Stomach smooth muscle (tissue), 2 donors: ENCODE data around the gene EIF3F.
"Not testable (repeated sequence)": the region's sequence is repeated elsewhere in the genome, so short reads cannot be mapped to it uniquely, and the experiment has no call there.

Source experiments
- H3K27ac ChIP-seq: one replicate; pipeline ENCODE4 v1.7.0; 2013; ENCODE audit warnings: mild to moderate bottlenecking, low read length, inconsistent platforms
- H3K27me3 ChIP-seq, 2 donors: one replicate each; pipeline ENCODE4 v1.7.0; 2013; ENCODE audit warnings: low read length in 2 of 2; ENCODE audit not compliant: insufficient read depth in 2 of 2, control insufficient read depth in 1 of 2
- H3K36me3 ChIP-seq, 2 donors: one replicate each; pipeline ENCODE4 v1.7.0; 2013; ENCODE audit warnings: low read length in 2 of 2; ENCODE audit not compliant: control insufficient read depth in 2 of 2, insufficient read depth in 2 of 2
- H3K4me1 ChIP-seq: one replicate; pipeline ENCODE4 v1.7.0; 2013; ENCODE audit warnings: low read length; ENCODE audit not compliant: control insufficient read depth, insufficient read depth
- H3K4me3 ChIP-seq, 2 donors: one replicate each; pipeline ENCODE4 v1.7.0; 2013; ENCODE audit warnings: low read length in 2 of 2
- H3K9ac ChIP-seq, 2 donors: one replicate each; pipeline ENCODE4 v1.7.0; 2013; ENCODE audit warnings: low read length in 2 of 2, mild to moderate bottlenecking in 1 of 2
- H3K9me3 ChIP-seq, 2 donors: one replicate each; pipeline ENCODE4 v1.7.0; 2013; ENCODE audit warnings: low read length in 2 of 2; ENCODE audit not compliant: control insufficient read depth in 2 of 2
- donor health status: healthy.
- donor health status: Pancreatic carcinoma.

The EIF3F gene

GRCh38 chr11:7968686-7969085 is 18.5 kb upstream of the EIF3F start:
- Histone ChIP-seq H3K9ac (no peak overlapping the region), H3K4me3 (no peak overlapping the region), H3K27ac (no peak overlapping the region), H3K36me3 (no peaks in the 10 kb centered on the region), H3K9me3 (no peaks in the 10 kb centered on the region), H3K4me1 (no peaks in the 10 kb centered on the region), H3K27me3 (no peaks in the 10 kb centered on the region)

GRCh38 chr11:7969756-7970646 is 17.1 kb upstream of the EIF3F start:
- Histone ChIP-seq H3K9ac (no peak overlapping the region), H3K27ac (no peak overlapping the region), H3K36me3 (no peaks in the 10 kb centered on the region), H3K9me3 (no peaks in the 10 kb centered on the region), H3K27me3 (no peaks in the 10 kb centered on the region), H3K4me1 (no peaks in the 10 kb centered on the region), H3K4me3 (no peak overlapping the region)

GRCh38 chr11:7971846-7972245 is 15.3 kb upstream of the EIF3F start:
- H3K27me3 ChIP-seq: no peaks in the 10 kb centered on the region
- H3K4me3 ChIP-seq: no peak overlapping the region
- no peak overlapping the region for H3K27ac ChIP-seq
- no peaks in the 10 kb centered on the region for H3K36me3 ChIP-seq
- H3K4me1 ChIP-seq: no peaks in the 10 kb centered on the region
- no peak overlapping the region for H3K9ac ChIP-seq
- no peaks in the 10 kb centered on the region for H3K9me3 ChIP-seq

- Histone ChIP-seq H3K27ac (no peak overlapping the region), H3K4me1 (no peaks in the 10 kb centered on the region), H3K9me3 (no peaks in the 10 kb centered on the region), H3K27me3 (no peaks in the 10 kb centered on the region), H3K36me3 (no peaks in the 10 kb centered on the region), H3K4me3 (no peak overlapping the region), H3K9ac (no peak overlapping the region)
Observed at GRCh38 chr11:7973011-7973410, 14.1 kb upstream of the EIF3F start.

GRCh38 chr11:7974668-7975067 is 12.5 kb upstream of the EIF3F start:
- Histone ChIP-seq H3K27me3 (no peaks in the 10 kb centered on the region), H3K4me1 (no peaks in the 10 kb centered on the region), H3K4me3 (no peak overlapping the region)

GRCh38 chr11:7977232-7977917 is 9.8 kb upstream of the EIF3F start:
- no peaks in the 10 kb centered on the region for H3K27me3 ChIP-seq
- no peak overlapping the region for H3K9ac ChIP-seq
- H3K9me3 ChIP-seq: no peaks in the 10 kb centered on the region
- no peaks in the 10 kb centered on the region for H3K4me1 ChIP-seq
- H3K4me3 ChIP-seq: no peak overlapping the region
- no peaks in the 10 kb centered on the region for H3K36me3 ChIP-seq
- H3K27ac ChIP-seq: no peak overlapping the region

More at GRCh38 chr11:7974668-7975067, 12.5 kb upstream of the EIF3F start:
- H3K36me3 ChIP-seq: no peaks in the 10 kb centered on the region
- H3K27ac ChIP-seq: no peak overlapping the region
- H3K9me3 ChIP-seq: no peaks in the 10 kb centered on the region
- no peak overlapping the region for H3K9ac ChIP-seq

GRCh38 chr11:7981619-7982157 is 5.4 kb upstream of the EIF3F start:
- Histone ChIP-seq H3K9me3 (no peaks in the 10 kb centered on the region), H3K27me3 (no peaks in the 10 kb centered on the region), H3K27ac (no peak overlapping the region)

GRCh38 chr11:7982582-7983119 is 4.5 kb upstream of the EIF3F start:
- no peak overlapping the region for H3K9ac ChIP-seq
- peaks cover under 1% of the 10 kb centered on the region for H3K4me1 ChIP-seq

More at GRCh38 chr11:7981619-7982157, 5.4 kb upstream of the EIF3F start:
- H3K4me1 ChIP-seq: no peaks in the 10 kb centered on the region
- H3K4me3 ChIP-seq: no peak overlapping the region
- no peak overlapping the region for H3K9ac ChIP-seq
- no peaks in the 10 kb centered on the region for H3K36me3 ChIP-seq

GRCh38 chr11:7983832-7984590 is 3.1 kb upstream of the EIF3F start:
- H3K27me3 ChIP-seq: no peaks in the 10 kb centered on the region
- H3K36me3 ChIP-seq: no peaks in the 10 kb centered on the region
- no peaks in the 10 kb centered on the region for H3K9me3 ChIP-seq
- no peak overlapping the region for H3K4me3 ChIP-seq
- H3K27ac ChIP-seq: no peak overlapping the region
- H3K4me1 ChIP-seq: peaks cover 14% of the 10 kb centered on the region
- H3K9ac ChIP-seq: no peak overlapping the region

More at GRCh38 chr11:7982582-7983119, 4.5 kb upstream of the EIF3F start:
- H3K27me3 ChIP-seq: no peaks in the 10 kb centered on the region
- H3K9me3 ChIP-seq: no peaks in the 10 kb centered on the region
- H3K36me3 ChIP-seq: no peaks in the 10 kb centered on the region
- no peak overlapping the region for H3K27ac ChIP-seq
- H3K4me3 ChIP-seq: no peak overlapping the region

- not testable (repeated sequence) for H3K27me3 ChIP-seq, H3K9me3 ChIP-seq
- H3K9ac ChIP-seq: peak overlapping the region; percentile 78 to 90
- peaks cover 16% of the 10 kb centered on the region for H3K4me1 ChIP-seq
- peak overlapping the region; percentile 18 for H3K27ac ChIP-seq
- H3K4me3 ChIP-seq: peak overlapping the region; percentile 97 to 100
- H3K36me3 ChIP-seq: peaks cover 10 to 13% of the 10 kb centered on the region in 2 donors
Observed at GRCh38 chr11:7987560-7987883, 385 bp downstream of the EIF3F start.
